Activated CD4-positive, alpha-beta T cell treated with anti-CD3 and anti-CD28 coated beads, Interleukin-2, amount 10 ng/mL, durations not matched to agents 7 days and 5 days (primary cell): ENCODE results near the gene ACOXL. TPM values are rescaled to one million over a fixed set of nuclear protein-coding genes. Genes with fewer than 3 reads are reported as not detected.

Experiments used
- CTCF ChIA-PET: fragments of 350-600 bp; sonication (Branson Sonifier 250); formaldehyde crosslinking; loops from one replicate; lab custom pipeline; 2021; ENCODE audit warnings: antibody characterized with exemption; lab: Charles Lee
- POLR2A ChIA-PET: fragments of 350-600 bp; sonication (Branson Sonifier 250); formaldehyde crosslinking; loops from one replicate; lab custom pipeline; 2021; ENCODE audit warnings: antibody characterized with exemption; lab: Charles Lee
- DNase-seq: peaks from one replicate; pipeline ENCODE4 v3.0.0-alpha.2; 2020
- H3K27ac Mint-ChIP-seq: one replicate; pipeline ENCODE4 v1.8.0; 2021; ENCODE audit warnings: mild to moderate bottlenecking, moderate library complexity, mixed read lengths
- H3K27me3 Mint-ChIP-seq: one replicate; pipeline ENCODE4 v1.8.0; 2021; ENCODE audit warnings: mixed read lengths
- H3K36me3 Mint-ChIP-seq: one replicate; pipeline ENCODE4 v1.8.0; 2021; ENCODE audit warnings: low read depth, mixed read lengths
- H3K4me1 Mint-ChIP-seq: one replicate; pipeline ENCODE4 v1.8.0; 2021; ENCODE audit warnings: mixed read lengths
- H3K4me3 Mint-ChIP-seq: one replicate; pipeline ENCODE4 v1.8.0; 2021; ENCODE audit warnings: mild to moderate bottlenecking, moderate library complexity, mixed read lengths
- H3K9me3 Mint-ChIP-seq: one replicate; pipeline ENCODE4 v1.8.0; 2021; ENCODE audit warnings: mixed read lengths
- total RNA-seq, 2 experiments: library from RNA; stranded (reverse); gene quantifications; one replicate each; pipeline ENCODE4 v1.2.3, GENCODE V29; 2021

Gene ACOXL
- total RNA-seq, 2 experiments from 2014 or later, result 0.15 TPM; not detected in 1

GRCh38 chr2:110978148-110978547 lies 245.8 kb downstream of the ACOXL start:
- Mint-ChIP-seq H3K9me3 (peaks cover 5% of the 10 kb centered on the region), H3K4me3 (no peak overlapping the region), H3K27me3 (peaks cover 9% of the 10 kb centered on the region), H3K27ac (no peak overlapping the region), H3K4me1 (no peaks in the 10 kb centered on the region), H3K36me3 (no peaks in the 10 kb centered on the region)
- no peak for DNase-seq
- CTCF ChIA-PET, result no interaction called here
- POLR2A ChIA-PET, result no interaction called here

DNA sequence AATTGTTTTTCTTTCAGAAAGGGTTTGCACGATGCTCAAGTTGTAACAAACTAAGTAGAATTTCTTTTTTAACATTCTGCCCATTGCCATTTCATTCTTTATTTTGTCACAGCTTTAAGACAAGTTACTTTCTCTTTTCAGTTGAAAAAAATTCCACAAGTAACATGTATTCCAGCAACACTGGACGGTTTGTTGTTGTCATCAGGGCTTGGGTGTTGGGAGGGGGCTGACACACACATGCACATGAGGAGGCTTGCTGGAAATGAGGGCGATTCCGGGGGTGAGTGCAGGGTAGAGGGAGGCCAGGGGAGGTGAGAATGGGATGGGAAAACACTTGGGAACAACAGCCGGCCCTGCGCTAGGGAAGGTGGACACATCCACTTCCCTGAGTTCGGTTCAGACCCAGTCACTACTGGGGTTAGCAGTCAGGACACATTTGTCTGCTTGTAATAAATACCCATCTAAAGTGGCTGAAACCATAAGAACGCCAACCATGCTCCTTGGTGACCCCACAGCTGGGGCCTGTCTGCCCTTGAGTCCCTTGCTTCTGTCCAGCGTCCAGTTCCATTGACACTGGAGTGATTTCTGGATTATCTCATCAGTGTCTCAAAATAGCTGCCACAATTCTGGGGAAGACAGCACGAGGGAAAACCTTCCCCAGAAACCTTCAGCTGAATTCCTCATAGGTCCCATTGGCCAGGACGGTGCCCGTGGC lies 246.5 kb downstream of the ACOXL start:
- H3K36me3 Mint-ChIP-seq, result no peaks in the 10 kb centered on the region
- no peaks in the 10 kb centered on the region for H3K9me3 Mint-ChIP-seq
- DNase-seq, result no peak
- no peak overlapping the region for H3K27ac Mint-ChIP-seq
- H3K27me3 Mint-ChIP-seq, result peaks cover 9% of the 10 kb centered on the region
- H3K4me3 Mint-ChIP-seq, result no peak overlapping the region
- POLR2A ChIA-PET, result no interaction called here
- CTCF ChIA-PET, result no interaction called here
- no peaks in the 10 kb centered on the region for H3K4me1 Mint-ChIP-seq

GRCh38 chr2:110979471-110980338 lies 247.3 kb downstream of the ACOXL start:
- H3K27ac Mint-ChIP-seq, result no peak overlapping the region
- POLR2A ChIA-PET, result no interaction called here
- H3K9me3 Mint-ChIP-seq, result no peaks in the 10 kb centered on the region
- H3K4me3 Mint-ChIP-seq, result no peak overlapping the region
- no peak for DNase-seq
- no peaks in the 10 kb centered on the region for H3K4me1 Mint-ChIP-seq
- CTCF ChIA-PET, result no interaction called here
- no peaks in the 10 kb centered on the region for H3K36me3 Mint-ChIP-seq
- peaks cover 11% of the 10 kb centered on the region for H3K27me3 Mint-ChIP-seq

DNA sequence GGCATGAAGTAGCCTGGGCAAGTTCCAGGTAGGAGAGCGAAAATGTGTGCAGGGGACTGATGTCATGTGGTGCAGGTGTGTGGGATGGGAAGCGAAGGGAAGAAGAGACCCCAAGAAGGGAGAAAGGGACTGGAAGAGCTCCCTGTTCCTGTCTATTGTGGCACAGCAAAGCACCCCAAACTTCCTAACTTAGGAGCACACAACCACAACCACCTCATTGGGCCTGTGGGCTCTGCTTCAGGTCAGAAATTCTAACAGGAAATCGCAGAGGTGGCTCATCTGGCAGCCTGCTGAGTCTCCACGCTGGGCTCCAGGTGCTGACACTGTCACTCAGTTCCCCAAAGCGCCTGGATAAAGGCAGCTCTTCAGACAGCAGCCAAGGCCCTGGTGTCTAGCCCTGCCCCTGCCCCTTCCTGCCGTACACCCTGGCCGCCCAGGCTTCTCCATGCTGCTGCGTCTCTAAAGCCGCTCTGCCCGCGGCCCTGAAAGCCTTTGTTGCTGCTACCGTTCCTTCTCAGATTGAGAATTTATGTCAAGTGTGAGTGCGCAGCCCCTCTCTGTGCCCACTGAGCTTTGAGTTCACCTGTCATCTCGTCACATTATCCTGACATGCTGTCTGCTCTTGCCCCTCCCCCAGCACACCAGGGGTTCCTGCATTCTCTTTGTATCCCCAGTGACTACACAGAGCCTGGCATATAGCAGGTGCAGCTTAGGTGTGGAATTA lies 248.1 kb downstream of the ACOXL start:
- H3K4me1 Mint-ChIP-seq, result no peaks in the 10 kb centered on the region
- ChIA-PET POLR2A (no interaction called here), CTCF (no interaction called here)
- H3K27me3 Mint-ChIP-seq, result peaks cover 10% of the 10 kb centered on the region
- no peak overlapping the region for H3K4me3 Mint-ChIP-seq
- H3K27ac Mint-ChIP-seq, result no peak overlapping the region
- H3K9me3 Mint-ChIP-seq, result no peaks in the 10 kb centered on the region
- H3K36me3 Mint-ChIP-seq, result no peaks in the 10 kb centered on the region
- DNase-seq, result no peak

DNA sequence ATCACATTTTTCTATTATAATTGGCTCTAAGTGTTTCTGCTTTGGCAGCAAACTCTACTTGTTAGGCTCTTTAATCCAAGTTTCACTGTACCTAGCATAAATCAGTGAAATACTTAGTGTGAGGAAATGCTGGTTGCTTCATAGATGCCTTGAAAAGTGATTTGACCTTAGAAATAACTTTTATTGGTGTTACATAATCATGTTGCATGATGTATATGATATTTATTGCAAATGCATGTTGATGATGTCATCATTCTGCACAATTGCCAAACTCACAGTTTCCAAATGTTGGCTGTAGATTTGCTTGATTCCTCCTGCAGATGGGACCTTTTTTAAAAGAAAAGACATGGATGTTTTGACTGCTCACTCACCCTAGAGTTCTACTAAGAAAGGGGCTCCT lies 250.8 kb downstream of the ACOXL start:
- CTCF ChIA-PET, result no interaction called here
- no peak overlapping the region for H3K4me3 Mint-ChIP-seq
- H3K9me3 Mint-ChIP-seq, result no peaks in the 10 kb centered on the region
- no peaks in the 10 kb centered on the region for H3K4me1 Mint-ChIP-seq
- no peak for DNase-seq
- POLR2A ChIA-PET, result no interaction called here
- H3K27ac Mint-ChIP-seq, result no peak overlapping the region
- no peaks in the 10 kb centered on the region for H3K36me3 Mint-ChIP-seq
- H3K27me3 Mint-ChIP-seq, result peaks cover 8% of the 10 kb centered on the region

DNA sequence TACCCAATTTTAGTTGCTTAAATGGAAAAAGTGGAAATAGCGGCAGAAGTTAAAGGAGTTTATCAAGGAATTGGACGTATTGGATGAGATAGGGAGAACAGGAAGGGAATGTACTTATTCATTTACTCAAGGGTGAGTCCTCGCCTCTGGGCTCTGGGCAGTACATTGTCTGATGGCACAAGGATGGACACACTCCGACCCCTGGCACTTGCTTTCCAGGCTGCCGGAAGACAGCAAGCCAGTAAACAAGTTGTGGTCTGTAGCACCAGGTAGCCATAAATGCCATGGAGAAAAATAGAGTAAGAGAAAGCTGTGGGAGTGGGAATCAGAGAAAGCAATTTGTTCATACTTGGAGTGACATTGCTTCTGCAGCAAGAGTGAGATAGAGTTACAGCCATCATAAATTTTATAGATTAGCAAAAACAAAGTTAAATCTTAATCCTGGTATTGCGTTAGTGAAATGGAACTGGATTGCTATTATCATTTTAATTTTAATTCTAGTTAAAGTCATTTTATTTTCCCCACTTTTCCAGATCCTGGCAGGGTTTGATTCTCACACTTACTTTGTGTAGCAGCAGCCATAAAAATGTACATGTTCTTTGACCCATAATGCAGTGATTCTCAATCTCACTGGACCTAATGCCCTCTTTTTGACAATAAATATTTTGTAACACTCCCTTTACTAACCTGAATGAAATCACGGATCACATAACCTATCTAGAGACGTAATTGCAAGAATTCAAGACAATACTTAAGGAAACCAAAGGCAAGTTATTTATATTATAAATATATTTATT lies 252.5 kb downstream of the ACOXL start:
- Mint-ChIP-seq H3K4me3 (no peak overlapping the region), H3K27me3 (peaks cover 12% of the 10 kb centered on the region), H3K36me3 (no peaks in the 10 kb centered on the region), H3K27ac (no peak overlapping the region), H3K9me3 (no peaks in the 10 kb centered on the region), H3K4me1 (no peaks in the 10 kb centered on the region)
- ChIA-PET POLR2A (no interaction called here), CTCF (no interaction called here)
- no peak for DNase-seq

- DNase-seq, result no peak
- Mint-ChIP-seq H3K4me3 (no peak overlapping the region), H3K9me3 (peaks cover 2% of the 10 kb centered on the region), H3K27ac (no peak overlapping the region), H3K4me1 (peaks cover 9% of the 10 kb centered on the region), H3K27me3 (peaks cover 24% of the 10 kb centered on the region), H3K36me3 (no peaks in the 10 kb centered on the region)
- ChIA-PET POLR2A (no interaction called here), CTCF (interaction anchor here (1.1 kb wide), 1 partner anchor 11 kb away, joined by 3 read pairs; no protein-coding TSS in a partner anchor)
Observed at GRCh38 chr2:110990440-110990839, 258.1 kb downstream of the ACOXL start.

DNA sequence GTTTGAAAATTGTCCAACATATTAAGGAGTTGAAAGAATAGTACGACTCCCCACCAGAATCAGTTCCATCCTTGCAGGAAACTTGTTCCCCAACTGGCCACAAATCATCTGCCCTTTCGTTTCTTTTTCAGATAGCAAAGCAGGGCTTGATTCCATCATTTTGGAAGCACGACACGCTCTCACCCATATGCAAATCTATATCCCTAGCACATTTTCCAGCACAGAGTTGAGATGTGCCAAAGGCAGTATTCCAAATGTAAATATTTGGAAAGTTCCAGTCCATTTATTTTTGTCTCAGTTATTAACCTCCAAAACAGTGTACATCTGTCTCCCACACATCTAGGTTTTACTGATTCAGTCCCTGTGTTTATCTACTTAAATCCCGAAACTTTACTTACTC lies 259.5 kb downstream of the ACOXL start:
- Mint-ChIP-seq H3K36me3 (no peaks in the 10 kb centered on the region), H3K27ac (no peak overlapping the region), H3K4me1 (peaks cover 9% of the 10 kb centered on the region), H3K4me3 (no peak overlapping the region), H3K27me3 (peaks cover 20% of the 10 kb centered on the region), H3K9me3 (peaks cover 2% of the 10 kb centered on the region)
- ChIA-PET CTCF (no interaction called here), POLR2A (no interaction called here)
- DNase-seq, result no peak

GRCh38 chr2:110992886-110993285 lies 260.5 kb downstream of the ACOXL start:
- peaks cover 9% of the 10 kb centered on the region for H3K4me1 Mint-ChIP-seq
- no peaks in the 10 kb centered on the region for H3K36me3 Mint-ChIP-seq
- CTCF ChIA-PET, result no interaction called here
- peaks cover 2% of the 10 kb centered on the region for H3K9me3 Mint-ChIP-seq
- H3K27me3 Mint-ChIP-seq, result peaks cover 19% of the 10 kb centered on the region
- no peak for DNase-seq
- no peak overlapping the region for H3K4me3 Mint-ChIP-seq
- POLR2A ChIA-PET, result no interaction called here
- H3K27ac Mint-ChIP-seq, result no peak overlapping the region

- Mint-ChIP-seq H3K4me3 (no peak overlapping the region), H3K27me3 (peaks cover 21% of the 10 kb centered on the region), H3K9me3 (peaks cover 2% of the 10 kb centered on the region), H3K4me1 (peaks cover 9% of the 10 kb centered on the region), H3K36me3 (no peaks in the 10 kb centered on the region), H3K27ac (no peak overlapping the region)
- no peak for DNase-seq
- POLR2A ChIA-PET, result no interaction called here
- CTCF ChIA-PET, result no interaction called here
Observed at GRCh38 chr2:110993557-110994231, 261.3 kb downstream of the ACOXL start.

GRCh38 chr2:110994250-110994961 lies 262.0 kb downstream of the ACOXL start:
- H3K27ac Mint-ChIP-seq, result no peak overlapping the region
- CTCF ChIA-PET, result no interaction called here
- H3K9me3 Mint-ChIP-seq, result peaks cover 2% of the 10 kb centered on the region
- peaks cover 19% of the 10 kb centered on the region for H3K27me3 Mint-ChIP-seq
- H3K4me3 Mint-ChIP-seq, result no peak overlapping the region
- no peak for DNase-seq
- peaks cover 9% of the 10 kb centered on the region for H3K4me1 Mint-ChIP-seq
- H3K36me3 Mint-ChIP-seq, result no peaks in the 10 kb centered on the region
- POLR2A ChIA-PET, result no interaction called here
